ENCODE data around the gene ALK. TPM values are rescaled to one million over a fixed set of nuclear protein-coding genes. Genes with fewer than 3 reads are reported as not detected.

ALK gene
- total and polyA plus RNA-seq, 2 donors, result 0.19 to 0.21 TPM

DNA sequence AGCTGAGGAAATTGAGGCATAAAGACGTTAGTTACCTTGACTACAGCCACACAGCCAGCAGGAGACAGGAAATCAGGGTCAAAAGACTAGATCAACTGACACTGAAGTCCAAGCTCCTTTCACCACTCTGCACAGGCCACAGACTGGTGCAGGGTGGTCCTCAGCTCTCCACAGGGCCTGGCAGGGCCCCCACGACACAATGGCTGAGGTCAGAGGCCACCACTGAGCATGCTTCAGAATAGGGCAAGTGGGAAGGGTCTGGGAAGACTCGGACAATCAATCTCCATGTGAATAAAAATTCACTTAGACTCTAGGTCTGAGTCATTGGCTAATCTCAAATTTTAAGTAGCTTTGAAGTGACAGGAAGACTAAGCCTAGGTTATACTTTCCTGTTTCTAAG is 201.7 kb downstream of the ALK start:
- no peaks in the 10 kb centered on the region for H3K27me3 ChIP-seq (ENCODE audit: control insufficient read depth in 2 of 2, insufficient read depth in 1 of 2, low read length in 1 of 2)
- H3K4me3 ChIP-seq (ENCODE audit: low read length in 2 of 2), result no peak overlapping the region
- no peak for DNase-seq (ENCODE audit: low read depth in 6 of 9, low spot score in 9 of 9)
- WGBS, result 90% methylated on average over 3 of the region's 3 CpGs
- H3K9me3 ChIP-seq (ENCODE audit: control insufficient read depth in 2 of 2, insufficient read depth in 1 of 2, low read length in 1 of 2), result no peaks in the 10 kb centered on the region
- H3K4me1 ChIP-seq (ENCODE audit: control insufficient read depth in 2 of 2, insufficient read depth in 2 of 2, low read length in 2 of 2), result no peaks in the 10 kb centered on the region
- no peaks in the 10 kb centered on the region for H3K36me3 ChIP-seq (ENCODE audit: control insufficient read depth in 2 of 2, insufficient read depth in 2 of 2, low read length in 1 of 2)
- H3K27ac ChIP-seq (ENCODE audit: low read depth in 1 of 2, low read length in 1 of 2), result no peak overlapping the region

GRCh38 chr2:29718076-29718686 is 203.2 kb downstream of the ALK start:
- no peaks in the 10 kb centered on the region for H3K4me1 ChIP-seq (ENCODE audit: control insufficient read depth in 2 of 2, insufficient read depth in 2 of 2, low read length in 2 of 2)
- H3K36me3 ChIP-seq (ENCODE audit: control insufficient read depth in 2 of 2, insufficient read depth in 2 of 2, low read length in 1 of 2), result no peaks in the 10 kb centered on the region
- 95% methylated on average over 5 of the region's 5 CpGs for WGBS
- H3K4me3 ChIP-seq (ENCODE audit: low read length in 2 of 2), result no peak overlapping the region
- H3K27ac ChIP-seq (ENCODE audit: low read depth in 1 of 2, low read length in 1 of 2), result no peak overlapping the region
- no peaks in the 10 kb centered on the region for H3K27me3 ChIP-seq (ENCODE audit: control insufficient read depth in 2 of 2, insufficient read depth in 1 of 2, low read length in 1 of 2)
- no peak for DNase-seq (ENCODE audit: low read depth in 6 of 9, low spot score in 9 of 9)
- no peaks in the 10 kb centered on the region for H3K9me3 ChIP-seq (ENCODE audit: control insufficient read depth in 2 of 2, insufficient read depth in 1 of 2, low read length in 1 of 2)

- no peak for DNase-seq (ENCODE audit: low read depth in 6 of 9, low spot score in 9 of 9)
- WGBS, result 52% methylated on average over 3 of the region's 3 CpGs
- Histone ChIP-seq H3K36me3 (ENCODE audit: control insufficient read depth in 2 of 2, insufficient read depth in 2 of 2, low read length in 1 of 2) (no peaks in the 10 kb centered on the region), H3K27ac (ENCODE audit: low read depth in 1 of 2, low read length in 1 of 2) (no peak overlapping the region), H3K27me3 (ENCODE audit: control insufficient read depth in 2 of 2, insufficient read depth in 1 of 2, low read length in 1 of 2) (no peaks in the 10 kb centered on the region), H3K4me1 (ENCODE audit: control insufficient read depth in 2 of 2, insufficient read depth in 2 of 2, low read length in 2 of 2) (no peaks in the 10 kb centered on the region), H3K9me3 (ENCODE audit: control insufficient read depth in 2 of 2, insufficient read depth in 1 of 2, low read length in 1 of 2) (no peaks in the 10 kb centered on the region), H3K4me3 (ENCODE audit: low read length in 2 of 2) (no peak overlapping the region)
These were observed 205.7 kb downstream of the ALK start for GRCh38 chr2:29715655-29716054.

GRCh38 chr2:29714333-29714732 is 207.1 kb downstream of the ALK start:
- no peaks in the 10 kb centered on the region for H3K9me3 ChIP-seq (ENCODE audit: control insufficient read depth in 2 of 2, insufficient read depth in 1 of 2, low read length in 1 of 2)

GRCh38 chr2:29706171-29706720 is 215.1 kb downstream of the ALK start:
- no peaks in the 10 kb centered on the region for H3K27me3 ChIP-seq (ENCODE audit: control insufficient read depth in 2 of 2, insufficient read depth in 1 of 2, low read length in 1 of 2)
- no peaks in the 10 kb centered on the region for H3K4me1 ChIP-seq (ENCODE audit: control insufficient read depth in 2 of 2, insufficient read depth in 2 of 2, low read length in 2 of 2)
- no peak for DNase-seq (ENCODE audit: low read depth in 6 of 9, low spot score in 9 of 9)
- WGBS, result 99% methylated on average over 4 of the region's 4 CpGs
- H3K4me3 ChIP-seq (ENCODE audit: low read length in 2 of 2), result no peak overlapping the region
- H3K9me3 ChIP-seq (ENCODE audit: control insufficient read depth in 2 of 2, insufficient read depth in 1 of 2, low read length in 1 of 2), result no peaks in the 10 kb centered on the region
- no peak overlapping the region for H3K27ac ChIP-seq (ENCODE audit: low read depth in 1 of 2, low read length in 1 of 2)
- no peaks in the 10 kb centered on the region for H3K36me3 ChIP-seq (ENCODE audit: control insufficient read depth in 2 of 2, insufficient read depth in 2 of 2, low read length in 1 of 2)

More at GRCh38 chr2:29714333-29714732, 207.1 kb downstream of the ALK start:
- H3K4me1 ChIP-seq (ENCODE audit: control insufficient read depth in 2 of 2, insufficient read depth in 2 of 2, low read length in 2 of 2), result no peaks in the 10 kb centered on the region
- H3K27me3 ChIP-seq (ENCODE audit: control insufficient read depth in 2 of 2, insufficient read depth in 1 of 2, low read length in 1 of 2), result no peaks in the 10 kb centered on the region
- no peak overlapping the region for H3K4me3 ChIP-seq (ENCODE audit: low read length in 2 of 2)
- no peak overlapping the region for H3K27ac ChIP-seq (ENCODE audit: low read depth in 1 of 2, low read length in 1 of 2)
- no peaks in the 10 kb centered on the region for H3K36me3 ChIP-seq (ENCODE audit: control insufficient read depth in 2 of 2, insufficient read depth in 2 of 2, low read length in 1 of 2)
- 96% methylated on average over 4 of the region's 4 CpGs for WGBS
- DNase-seq (ENCODE audit: low read depth in 6 of 9, low spot score in 9 of 9), result no peak

GRCh38 chr2:29705616-29706015 is 215.8 kb downstream of the ALK start:
- Histone ChIP-seq H3K4me1 (ENCODE audit: control insufficient read depth in 2 of 2, insufficient read depth in 2 of 2, low read length in 2 of 2) (no peaks in the 10 kb centered on the region), H3K27ac (ENCODE audit: low read depth in 1 of 2, low read length in 1 of 2) (no peak overlapping the region), H3K36me3 (ENCODE audit: control insufficient read depth in 2 of 2, insufficient read depth in 2 of 2, low read length in 1 of 2) (no peaks in the 10 kb centered on the region), H3K9me3 (ENCODE audit: control insufficient read depth in 2 of 2, insufficient read depth in 1 of 2, low read length in 1 of 2) (no peaks in the 10 kb centered on the region), H3K27me3 (ENCODE audit: control insufficient read depth in 2 of 2, insufficient read depth in 1 of 2, low read length in 1 of 2) (no peaks in the 10 kb centered on the region), H3K4me3 (ENCODE audit: low read length in 2 of 2) (no peak overlapping the region)
- no peak for DNase-seq (ENCODE audit: low read depth in 6 of 9, low spot score in 9 of 9)
- WGBS, result 90% methylated on average over 4 of the region's 4 CpGs

DNA sequence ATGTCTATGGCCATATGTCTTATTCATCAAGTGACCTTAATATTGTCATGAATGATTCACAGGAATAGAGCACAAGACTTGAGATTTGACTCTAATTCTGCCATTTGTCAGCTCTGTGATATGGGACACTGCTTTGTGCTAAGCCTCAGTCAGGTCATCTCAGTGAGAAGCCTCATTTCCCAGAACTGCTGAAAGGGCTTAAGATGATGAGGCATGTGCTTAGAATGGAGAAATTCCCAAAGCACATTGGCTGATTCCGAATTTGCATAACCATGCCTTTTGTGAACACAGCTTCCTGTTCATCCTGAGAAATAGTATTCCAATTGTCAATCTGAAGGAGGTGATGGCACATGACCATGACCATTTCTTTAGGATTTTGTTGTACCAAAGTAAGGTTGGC is 218.1 kb downstream of the ALK start:
- no peak overlapping the region for H3K27ac ChIP-seq (ENCODE audit: low read depth in 1 of 2, low read length in 1 of 2)
- H3K9me3 ChIP-seq (ENCODE audit: control insufficient read depth in 2 of 2, insufficient read depth in 1 of 2, low read length in 1 of 2), result no peaks in the 10 kb centered on the region
- whole genome bisulfite sequencing, result 97% methylated on average over 1 of the region's 1 CpG
- H3K36me3 ChIP-seq (ENCODE audit: control insufficient read depth in 2 of 2, insufficient read depth in 2 of 2, low read length in 1 of 2), result no peaks in the 10 kb centered on the region
- H3K27me3 ChIP-seq (ENCODE audit: control insufficient read depth in 2 of 2, insufficient read depth in 1 of 2, low read length in 1 of 2), result no peaks in the 10 kb centered on the region
- no peak for DNase-seq (ENCODE audit: low read depth in 6 of 9, low spot score in 9 of 9)
- no peak overlapping the region for H3K4me3 ChIP-seq (ENCODE audit: low read length in 2 of 2)
- H3K4me1 ChIP-seq (ENCODE audit: control insufficient read depth in 2 of 2, insufficient read depth in 2 of 2, low read length in 2 of 2), result no peaks in the 10 kb centered on the region

- Histone ChIP-seq H3K27ac (ENCODE audit: low read depth in 1 of 2, low read length in 1 of 2) (no peak overlapping the region), H3K4me3 (ENCODE audit: low read length in 2 of 2) (no peak overlapping the region), H3K9me3 (ENCODE audit: control insufficient read depth in 2 of 2, insufficient read depth in 1 of 2, low read length in 1 of 2) (no peaks in the 10 kb centered on the region), H3K4me1 (ENCODE audit: control insufficient read depth in 2 of 2, insufficient read depth in 2 of 2, low read length in 2 of 2) (no peaks in the 10 kb centered on the region), H3K27me3 (ENCODE audit: control insufficient read depth in 2 of 2, insufficient read depth in 1 of 2, low read length in 1 of 2) (no peaks in the 10 kb centered on the region), H3K36me3 (ENCODE audit: control insufficient read depth in 2 of 2, insufficient read depth in 2 of 2, low read length in 1 of 2) (no peaks in the 10 kb centered on the region)
- no peak for DNase-seq (ENCODE audit: low read depth in 6 of 9, low spot score in 9 of 9)
- WGBS, result 86% methylated on average over 2 of the region's 2 CpGs
These were observed 219.1 kb downstream of the ALK start for GRCh38 chr2:29702276-29702675.

GRCh38 chr2:29700560-29700959 is 220.8 kb downstream of the ALK start:
- Histone ChIP-seq H3K27me3 (ENCODE audit: control insufficient read depth in 2 of 2, insufficient read depth in 1 of 2, low read length in 1 of 2) (no peaks in the 10 kb centered on the region), H3K36me3 (ENCODE audit: control insufficient read depth in 2 of 2, insufficient read depth in 2 of 2, low read length in 1 of 2) (no peaks in the 10 kb centered on the region), H3K4me3 (ENCODE audit: low read length in 2 of 2) (no peak overlapping the region), H3K4me1 (ENCODE audit: control insufficient read depth in 2 of 2, insufficient read depth in 2 of 2, low read length in 2 of 2) (no peaks in the 10 kb centered on the region), H3K9me3 (ENCODE audit: control insufficient read depth in 2 of 2, insufficient read depth in 1 of 2, low read length in 1 of 2) (no peaks in the 10 kb centered on the region), H3K27ac (ENCODE audit: low read depth in 1 of 2, low read length in 1 of 2) (no peak overlapping the region)
- DNase-seq (ENCODE audit: low read depth in 6 of 9, low spot score in 9 of 9), result no peak
- 72% methylated on average over 2 of the region's 2 CpGs for WGBS
